ENCODE results near the gene NPDC1. TPM values are rescaled to one million over a fixed set of nuclear protein-coding genes. Genes with fewer than 3 reads are reported as not detected.

The NPDC1 gene
- total and polyA plus RNA-seq, 12 donors: 5.1 to 311 (median 43.3) TPM

- DNase-seq: peak; percentile 85 to 96 (median 94)
- intact Hi-C loops (cut with DNase I): no loop called here
- Histone ChIP-seq H3K27me3 (no peaks in the 10 kb centered on the region), H3K9me3 (replicated peaks in 1 of 3) (no peaks in the 10 kb centered on the region), H3K27ac (peak overlapping the region; percentile 64 to 91 (median 89)), H3K4me1 (replicated peaks in 1 of 2) (peaks cover 25 to 45% of the 10 kb centered on the region in 2 donors), H3K4me3 (no peak overlapping the region), H3K36me3 (replicated peaks in 1 of 2) (peaks cover 0 to 37% of the 10 kb centered on the region in 2 donors)
- TF ChIP-seq CTCF (IDR thresholded peaks at IDR 0.05): no peak
- peak in 1 of 2 donors; percentile 85 for TF ChIP-seq POLR2A (IDR thresholded peaks at IDR 0.05)
- 45 to 58% (median 51%) methylated on average over 11 to 12 of the region's 12 CpGs for WGBS, 4 donors
These were observed 37.5 kb upstream of the NPDC1 start for GRCh38 chr9:137083394-137084004.

- H3K9me3 ChIP-seq (replicated peaks in 1 of 3): no peaks in the 10 kb centered on the region
- TF ChIP-seq CTCF (IDR thresholded peaks at IDR 0.05) (no peak), POLR2A (IDR thresholded peaks at IDR 0.05) (no peak)
- intact Hi-C loops (cut with DNase I): no loop called here
- H3K4me3 ChIP-seq: no peak overlapping the region
- peak overlapping the region in 4 of 5 donors; percentile 16 to 91 (median 90) for H3K27ac ChIP-seq
- 69 to 81% (median 79%) methylated on average over 6 to 8 of the region's 8 CpGs for WGBS, 4 donors
- H3K36me3 ChIP-seq (replicated peaks in 1 of 2): peaks cover 0 to 37% of the 10 kb centered on the region in 2 donors
- H3K4me1 ChIP-seq (replicated peaks in 1 of 2): peaks cover 31 to 47% of the 10 kb centered on the region in 2 donors
- DNase-seq: no peak
- no peaks in the 10 kb centered on the region for H3K27me3 ChIP-seq
These were observed 36.9 kb upstream of the NPDC1 start for GRCh38 chr9:137082925-137083290.

- TF ChIP-seq POLR2A (IDR thresholded peaks at IDR 0.05): no peak
- no peak for TF ChIP-seq CTCF (IDR thresholded peaks at IDR 0.05)
- no peaks in the 10 kb centered on the region for H3K27me3 ChIP-seq
- intact Hi-C loops (cut with DNase I): no loop called here
- H3K36me3 ChIP-seq (replicated peaks in 1 of 2): peaks cover 0 to 37% of the 10 kb centered on the region in 2 donors
- DNase-seq: no peak
- H3K27ac ChIP-seq: peak overlapping the region in 3 of 5 donors; percentile 89 to 91 (median 91)
- no peaks in the 10 kb centered on the region for H3K9me3 ChIP-seq (replicated peaks in 1 of 3)
- 92 to 100% (median 96%) methylated on average over 3 to 16 of the region's 16 CpGs for WGBS, 4 donors
- H3K4me3 ChIP-seq: no peak overlapping the region
- H3K4me1 ChIP-seq (replicated peaks in 1 of 2): peaks cover 28 to 43% of the 10 kb centered on the region in 2 donors
These were observed 36.4 kb upstream of the NPDC1 start for GRCh38 chr9:137082222-137082924.

GRCh38 chr9:137080260-137081122 is 34.5 kb upstream of the NPDC1 start:
- DNase-seq: no peak
- Histone ChIP-seq H3K27me3 (no peaks in the 10 kb centered on the region), H3K9me3 (replicated peaks in 1 of 3) (no peaks in the 10 kb centered on the region), H3K4me1 (replicated peaks in 1 of 2) (peaks cover 21 to 35% of the 10 kb centered on the region in 2 donors), H3K36me3 (replicated peaks in 1 of 2) (peaks cover 0 to 37% of the 10 kb centered on the region in 2 donors), H3K27ac (no peak overlapping the region), H3K4me3 (no peak overlapping the region)
- intact Hi-C loops (cut with DNase I): no loop called here
- TF ChIP-seq CTCF (IDR thresholded peaks at IDR 0.05): no peak
- TF ChIP-seq POLR2A (IDR thresholded peaks at IDR 0.05): no peak
- WGBS, 4 donors: 72 to 94% (median 93%) methylated on average over 5 to 24 of the region's 24 CpGs
